Activated B cell treated with CpG ODN at 0.5 μM for 24 hours (primary cell): Measurements from ENCODE around the gene DNAJA3. TPM values are rescaled to one million over a fixed set of nuclear protein-coding genes. Genes with fewer than 3 reads are reported as not detected.

ENCODE experiments used
- ATAC-seq: fragments of 200-7000 bp; cut with Tn5 transposase; one replicate; pipeline ENCODE4 v1.10.0; 2021; ENCODE audit warnings: low read depth, mild to moderate bottlenecking, moderate library complexity
- CTCF ChIA-PET: fragments of 350-600 bp; sonication (Branson Sonifier 250); formaldehyde crosslinking; loops from one replicate; lab custom pipeline; 2021; ENCODE audit warnings: antibody characterized with exemption; lab: Charles Lee
- POLR2A ChIA-PET: fragments of 350-600 bp; sonication (Branson Sonifier 250); formaldehyde crosslinking; loops from one replicate; lab custom pipeline; 2021; ENCODE audit warnings: antibody characterized with exemption; lab: Charles Lee
- DNase-seq: peaks from one replicate; pipeline ENCODE4 v3.0.0; 2022
- H3K27ac Mint-ChIP-seq: one replicate; pipeline ENCODE4 v1.8.0; 2020; ENCODE audit warnings: mixed read lengths
- H3K27me3 Mint-ChIP-seq: one replicate; pipeline ENCODE4 v1.8.0; 2021; ENCODE audit warnings: mixed read lengths
- H3K36me3 Mint-ChIP-seq: one replicate; pipeline ENCODE4 v1.8.0; 2021; ENCODE audit warnings: low read depth, mixed read lengths
- H3K4me1 Mint-ChIP-seq: one replicate; pipeline ENCODE4 v1.8.0; 2021; ENCODE audit warnings: mixed read lengths
- H3K4me3 Mint-ChIP-seq: one replicate; pipeline ENCODE4 v1.8.0; 2020; ENCODE audit warnings: mild to moderate bottlenecking, mixed read lengths
- H3K9me3 Mint-ChIP-seq: one replicate; pipeline ENCODE4 v1.8.0; 2020; ENCODE audit warnings: mixed read lengths
- CTCF ChIP-seq: fragments of 200-600 bp; IDR thresholded peaks from one replicate; pipeline ENCODE4 v1.8.0; 2022; ENCODE audit warnings: antibody characterized with exemption, mild to moderate bottlenecking
- intact Hi-C: fragments of 100-400 bp; cut with micrococcal nuclease; formaldehyde crosslinking; loops from one replicate; pipeline ENCODE4 v1.15.1; 2024
- total RNA-seq: library from RNA; stranded (reverse); gene quantifications from 2 replicates; pipeline ENCODE4 v1.2.3, GENCODE V29; 2022

DNAJA3 gene
- total RNA-seq, 1 donor from 2014 or later: 62.6 TPM

DNA sequence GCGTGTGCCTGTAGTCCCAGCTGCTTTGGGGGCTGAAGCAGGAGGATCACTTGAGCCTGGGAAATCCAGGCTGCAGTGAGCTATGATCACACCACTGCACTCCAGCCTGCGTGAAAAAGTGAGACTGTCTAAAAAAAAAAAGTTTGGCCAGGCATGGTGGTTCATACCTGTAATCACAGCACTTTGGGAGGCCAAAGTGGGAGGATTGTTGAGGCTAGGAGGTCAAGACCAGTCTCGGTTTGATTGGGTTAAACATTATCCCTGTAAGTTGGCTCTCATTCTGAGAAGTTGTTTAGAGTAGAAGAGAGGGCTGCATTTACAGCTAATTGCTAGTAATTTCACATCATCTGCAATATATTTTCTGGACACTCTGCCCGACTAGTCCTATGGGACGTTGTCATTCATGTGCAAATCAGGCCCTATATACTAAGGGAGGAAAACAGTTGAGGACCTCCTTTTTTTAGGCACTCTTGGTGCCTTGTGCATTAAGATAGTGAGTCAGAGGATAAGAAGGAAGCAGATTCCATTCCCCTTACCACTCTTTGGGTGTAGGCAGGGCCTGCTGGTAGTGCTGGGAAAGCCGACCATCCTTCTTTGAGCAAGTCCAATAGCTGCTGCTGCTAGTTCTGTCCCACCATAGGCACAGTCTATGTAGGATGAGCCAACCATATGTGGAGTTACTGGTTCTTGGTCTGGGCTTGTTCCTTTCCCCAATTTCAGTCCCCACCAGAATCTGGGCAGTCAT is 69.2 kb downstream of the DNAJA3 start:
- ATAC-seq (no peak), DNase-seq (no peak)
- Mint-ChIP-seq H3K27me3 (no peaks in the 10 kb centered on the region), H3K9me3 (no peaks in the 10 kb centered on the region), H3K4me1 (peaks cover 8% of the 10 kb centered on the region), H3K36me3 (peaks cover 27% of the 10 kb centered on the region), H3K4me3 (no peak overlapping the region), H3K27ac (no peak overlapping the region)
- intact Hi-C loops: no loop called here
- ChIA-PET POLR2A (no interaction called here), CTCF (no interaction called here)
- no peak for TF ChIP-seq CTCF

GRCh38 chr16:4495766-4496165 is 70.1 kb downstream of the DNAJA3 start:
- Mint-ChIP-seq H3K9me3 (no peaks in the 10 kb centered on the region), H3K36me3 (peaks cover 20% of the 10 kb centered on the region), H3K27ac (no peak overlapping the region), H3K4me1 (peaks cover 8% of the 10 kb centered on the region), H3K27me3 (no peaks in the 10 kb centered on the region), H3K4me3 (no peak overlapping the region)
- no peak for ATAC-seq
- CTCF ChIA-PET: no interaction called here
- no peak for DNase-seq
- POLR2A ChIA-PET: interaction anchor here (0.7 kb wide), 1 partner anchor 47 kb away, joined by 5 read pairs; no protein-coding TSS in a partner anchor
- intact Hi-C loops: no loop called here
- TF ChIP-seq CTCF: no peak

DNA sequence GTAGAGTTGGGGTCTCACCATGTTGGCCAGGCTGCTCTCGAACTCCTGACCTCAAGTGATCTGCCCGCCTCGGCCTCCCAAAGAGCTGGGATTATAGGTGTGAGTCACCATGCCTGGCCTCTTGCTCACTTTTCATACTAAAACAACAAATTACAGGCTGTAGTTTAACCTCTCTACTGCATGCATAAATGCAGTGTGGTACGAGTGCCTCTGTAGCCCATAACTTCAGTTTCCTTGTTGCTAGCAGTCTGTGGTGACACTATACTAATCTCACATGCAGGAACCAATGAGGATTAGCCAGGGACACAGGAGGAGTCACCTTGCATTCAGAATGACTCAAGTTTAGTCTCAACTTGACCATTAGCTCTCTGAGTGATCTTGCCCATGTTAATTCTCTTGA is 70.6 kb downstream of the DNAJA3 start:
- no peak overlapping the region for H3K27ac Mint-ChIP-seq
- H3K4me3 Mint-ChIP-seq: no peak overlapping the region
- H3K9me3 Mint-ChIP-seq: no peaks in the 10 kb centered on the region
- peaks cover 8% of the 10 kb centered on the region for H3K4me1 Mint-ChIP-seq
- intact Hi-C loops: no loop called here
- TF ChIP-seq CTCF: no peak
- no peaks in the 10 kb centered on the region for H3K27me3 Mint-ChIP-seq
- CTCF ChIA-PET: no interaction called here
- POLR2A ChIA-PET: interaction anchor here (0.6 to 0.7 kb wide), 2 partner anchors 46 to 537 kb away, joined by 3 to 5 read pairs; partner anchors contain the start of gene NAGPA
- no peak for DNase-seq
- no peak for ATAC-seq
- peaks cover 19% of the 10 kb centered on the region for H3K36me3 Mint-ChIP-seq

GRCh38 chr16:4498546-4499195 is 73.0 kb downstream of the DNAJA3 start:
- POLR2A ChIA-PET: no interaction called here
- TF ChIP-seq CTCF: no peak
- CTCF ChIA-PET: no interaction called here
- intact Hi-C loops: no loop called here
- no peak overlapping the region for H3K4me3 Mint-ChIP-seq
- ATAC-seq: no peak
- H3K4me1 Mint-ChIP-seq: peaks cover 17% of the 10 kb centered on the region
- H3K27ac Mint-ChIP-seq: no peak overlapping the region
- no peaks in the 10 kb centered on the region for H3K27me3 Mint-ChIP-seq
- H3K36me3 Mint-ChIP-seq: peaks cover 13% of the 10 kb centered on the region
- no peak for DNase-seq
- H3K9me3 Mint-ChIP-seq: no peaks in the 10 kb centered on the region

GRCh38 chr16:4499196-4499555 is 73.5 kb downstream of the DNAJA3 start:
- TF ChIP-seq CTCF: no peak
- no peaks in the 10 kb centered on the region for H3K9me3 Mint-ChIP-seq
- H3K27ac Mint-ChIP-seq: no peak overlapping the region
- H3K36me3 Mint-ChIP-seq: peaks cover 13% of the 10 kb centered on the region
- ChIA-PET CTCF (no interaction called here), POLR2A (no interaction called here)
- no peaks in the 10 kb centered on the region for H3K27me3 Mint-ChIP-seq
- intact Hi-C loops: no loop called here
- no peak for ATAC-seq
- no peak overlapping the region for H3K4me3 Mint-ChIP-seq
- peaks cover 22% of the 10 kb centered on the region for H3K4me1 Mint-ChIP-seq
- DNase-seq: no peak
